HepG2 (cell line): Measurements from ENCODE around the gene FBXL20. TPM values are rescaled to one million over a fixed set of nuclear protein-coding genes. Genes with fewer than 3 reads are reported as not detected.
"Not testable (repeated sequence)": the region's sequence is repeated elsewhere in the genome, so short reads cannot be mapped to it uniquely, and the experiment has no call there.

Experiments
- ATAC-seq: fragments of 200-7000 bp; cut with Tn5 transposase; 3 replicates; pipeline ENCODE4 v1.9.1; 2020; ENCODE audit warnings: mild to moderate bottlenecking, moderate library complexity
- BruUV-seq: library from RNA; stranded (reverse); fragments of 400-500 nt; replicated peaks from 2 replicates; lab custom pipeline; 2021; lab: Mats Ljungman, UMichigan
- CTCF ChIA-PET: fragments of 300-600 bp; formaldehyde crosslinking; extraction: SDS; loops from one replicate; lab custom pipeline; 2021; ENCODE audit warnings: low total read pairs, inconsistent platforms, low intra/inter-chr PET ratio; lab: Yijun Ruan, JAX
- POLR2A ChIA-PET: fragments of 350-600 bp; sonication (Branson Sonifier 250); formaldehyde crosslinking; loops from one replicate; lab custom pipeline; 2020; ENCODE audit warnings: antibody characterized with exemption, inconsistent platforms; lab: Yijun Ruan, JAX
- DNase-seq: peaks from one replicate; pipeline ENCODE4 v3.0.0-alpha.2; 2015; ENCODE audit warnings: low spot score
- FAIRE-seq: peaks from 3 replicates; lab custom pipeline; 2011; peaks lifted over from hg19 to GRCh38; lab: Jason Lieb, UNC
- H2AFZ ChIP-seq: one replicate; pipeline ENCODE4 v1.6.1; 2011; ENCODE audit warnings: low read length, inconsistent platforms
- H3K27ac ChIP-seq: fragments of 300-600 bp; 3 replicates; pipeline ENCODE4 v1.8.0; 2011; ENCODE audit warnings: mixed run types, mild to moderate bottlenecking, mixed read lengths, low read length, inconsistent platforms; ENCODE audit not compliant: insufficient read depth; ENCODE audit errors: extremely low read length
- H3K27me3 ChIP-seq, 2 experiments: fragments of 200-600 bp in 1 of 2; 2 replicates in 1 of 2; 3 replicates in 1 of 2; pipeline versions ENCODE4 v1.6.0 to v1.8.0; 2011; ENCODE audit warnings: low read length in 2 of 2, mild to moderate bottlenecking in 2 of 2, moderate library complexity in 2 of 2, inconsistent platforms in 1 of 2; ENCODE audit not compliant: insufficient read depth in 2 of 2, control insufficient read depth in 1 of 2
- H3K36me3 ChIP-seq, 2 experiments: fragments of 200-600 bp in 1 of 2; replicated peaks in 1 of 2; 2 replicates in 1 of 2; 3 replicates in 1 of 2; pipeline versions ENCODE4 v1.5.1 to v1.8.0; 2011; ENCODE audit warnings: low read length in 2 of 2, inconsistent platforms in 1 of 2; ENCODE audit not compliant: insufficient read depth in 2 of 2, control insufficient read depth in 1 of 2
- H3K4me1 ChIP-seq: 2 replicates; pipeline ENCODE4 v1.5.1; 2012; ENCODE audit warnings: low read length, inconsistent platforms; ENCODE audit not compliant: insufficient read depth
- H3K4me2 ChIP-seq: 2 replicates; pipeline ENCODE4 v1.6.0; 2011; ENCODE audit warnings: low read depth, low read length, inconsistent platforms
- H3K4me3 ChIP-seq, 3 experiments: fragments of 200-600 bp in 1 of 3; sonication (generic), shearing (Covaris generic) in 1 of 3; replicated peaks in 1 of 3; 2 replicates each; pipeline ENCODE4 v1.5.1; 2011 to 2016; ENCODE audit warnings: low read length in 3 of 3, inconsistent platforms in 2 of 3, low read depth in 2 of 3, mild to moderate bottlenecking in 2 of 3, control low read depth in 1 of 3, mixed read lengths in 1 of 3; ENCODE audit not compliant: insufficient read depth in 1 of 3
- H3K79me2 ChIP-seq: one replicate; pipeline ENCODE4 v1.6.1; 2011; ENCODE audit warnings: low read length, inconsistent platforms; ENCODE audit not compliant: insufficient read depth
- H3K9ac ChIP-seq: 2 replicates; pipeline ENCODE4 v1.6.0; 2011; ENCODE audit warnings: mild to moderate bottlenecking, low read depth, low read length, inconsistent platforms; ENCODE audit not compliant: insufficient read depth
- H3K9me3 ChIP-seq: 2 replicates; pipeline ENCODE4 v1.5.1; 2012; ENCODE audit warnings: mild to moderate bottlenecking, low read length
- H4K20me1 ChIP-seq: 2 replicates; pipeline ENCODE4 v1.6.0; 2011; ENCODE audit warnings: inconsistent platforms, mild to moderate bottlenecking, low read length, moderate library complexity; ENCODE audit not compliant: insufficient read depth
- NFIC ChIP-seq: IDR thresholded peaks from 2 replicates; pipeline ENCODE4 v1.6.1; 2012; ENCODE audit warnings: mild to moderate bottlenecking, low read length, inconsistent platforms
- ZNF121 ChIP-seq: sonication (generic); formaldehyde crosslinking; IDR thresholded peaks from 2 replicates; pipeline ENCODE4 v1.5.0; 2020; ENCODE audit warnings: mild to moderate bottlenecking, missing genetic modification reagents
- WGBS: methylation state at CpG from one replicate; pipeline ENCODE4 v1.1.6; 2017; ENCODE audit warnings: low lambda C conversion rate; 5-methylcytosine and 5-hydroxymethylcytosine counted together
- in situ Hi-C: cut with HindIII; loops from 2 replicates; pipeline ENCODE4 v1.10.0; 2017; ENCODE audit warnings: low pct_unique_long_range_greater_than_20kb; ENCODE audit not compliant: extremely low pct_ligation_motif_present
- intact Hi-C: fragments of 100-400 bp; cut with micrococcal nuclease; formaldehyde crosslinking; loops from one replicate; pipeline ENCODE4 v1.10.0; 2022; ENCODE audit not compliant: unreplicated experiment
- polyA plus RNA-seq, 8 experiments: library from polyadenylated mRNA; depleted of rRNA in 3 of 8; stranded (reverse) in 7 of 8; unstranded in 1 of 8; fragments of >200 nt; fragmentation: Illumina TruSeq in 4 of 8; extraction: Trizol in 4 of 8; gene quantifications; 2 replicates each; pipeline versions ENCODE4 v1.2.1 to v1.2.3, GENCODE V29; 2011 to 2016; ENCODE audit warnings: low read depth in 4 of 8, missing spikeins in 1 of 8, mixed read lengths in 1 of 8; ENCODE audit not compliant: insufficient read depth in 1 of 8
- total RNA-seq, 5 experiments: library from RNA; depleted of rRNA; stranded (reverse); fragments of >200 nt; fragmentation: Illumina TruSeq; extraction: Trizol; gene quantifications; 2 replicates each; pipeline ENCODE4 v1.2.3, GENCODE V29; 2016; ENCODE audit warnings: low read depth in 1 of 5

Gene FBXL20
- total and polyA plus RNA-seq, 2 of the 13 experiments (the other 11 are each of a cell fraction or from before 2014, with no cell fraction given), result 10.2 to 10.3 TPM

GRCh38 chr17:39294060-39294459 is 107.4 kb downstream of the FBXL20 start:
- TF ChIP-seq ZNF121 (CRISPR knock-in tag) (peak; percentile 59; the same call in 1 of the 2 replicates), NFIC (no peak)
- H3K4me1 ChIP-seq, result no peaks in the 10 kb centered on the region
- DNase-seq (no peak), FAIRE-seq (no peak), ATAC-seq (no peak)
- CTCF ChIA-PET, result no interaction called here
- intact Hi-C loops (no loop called here), in situ Hi-C loops (no loop called here)
- no TSS peak for BruUV-seq
- H3K9me3 ChIP-seq, result no peaks in the 10 kb centered on the region
- no peak overlapping the region for H3K9ac ChIP-seq
- no peaks in the 10 kb centered on the region for H3K27me3 ChIP-seq
- H3K27ac ChIP-seq, result no peak overlapping the region
- no peak overlapping the region for H3K4me2 ChIP-seq
- H2AFZ ChIP-seq, result no peak overlapping the region
- no peaks in the 10 kb centered on the region for H4K20me1 ChIP-seq
- no peak overlapping the region for H3K4me3 ChIP-seq
- POLR2A ChIA-PET, result no interaction called here
- H3K36me3 ChIP-seq, result peaks cover 7 to 23% of the 10 kb centered on the region in 2 experiments; a peak in 3 of 5 replicates
- no peaks in the 10 kb centered on the region for H3K79me2 ChIP-seq

- BruUV-seq, FAIRE-seq: not testable (repeated sequence)
- 98% methylated on average over 8 of the region's 8 CpGs for WGBS
Measured at GRCh38 chr17:39292546-39292945, 108.9 kb downstream of the FBXL20 start.

GRCh38 chr17:39286513-39286912 is 114.9 kb downstream of the FBXL20 start:
- intact Hi-C loops, BruUV-seq, POLR2A ChIA-PET, DNase-seq, H2AFZ ChIP-seq, H3K4me1 ChIP-seq, H3K4me3 ChIP-seq, H3K36me3 ChIP-seq, H3K27ac ChIP-seq, H3K9me3 ChIP-seq, CTCF ChIA-PET, H4K20me1 ChIP-seq, in situ Hi-C loops, H3K4me2 ChIP-seq, H3K27me3 ChIP-seq, H3K79me2 ChIP-seq, FAIRE-seq, ATAC-seq, H3K9ac ChIP-seq: not testable (repeated sequence)
- WGBS, result 97% methylated on average over 3 of the region's 3 CpGs

More at GRCh38 chr17:39292546-39292945, 108.9 kb downstream of the FBXL20 start:
- H4K20me1 ChIP-seq, CTCF ChIA-PET, H3K79me2 ChIP-seq, H3K4me1 ChIP-seq, DNase-seq, intact Hi-C loops, H3K4me2 ChIP-seq, H3K27me3 ChIP-seq, H3K27ac ChIP-seq, POLR2A ChIA-PET, H2AFZ ChIP-seq, in situ Hi-C loops, H3K9me3 ChIP-seq, H3K4me3 ChIP-seq, ATAC-seq, H3K9ac ChIP-seq: not testable (repeated sequence)
- H3K36me3 ChIP-seq, result peaks cover 3 to 16% of the 10 kb centered on the region in 2 experiments; a peak in 3 of 5 replicates
